Renal cortex interstitium (tissue), 11 donors: Measurements from ENCODE around the gene RAD23B. TPM values are rescaled to one million over a fixed set of nuclear protein-coding genes. Genes with fewer than 3 reads are reported as not detected.

ENCODE experiments used
- DNase-seq, 11 donors: peaks; one replicate each; pipeline ENCODE4 v3.0.0-alpha.2; 2013; ENCODE audit warnings: low read depth in 9 of 11, low spot score in 4 of 11; ENCODE audit errors: extremely low read depth in 1 of 11
- polyA plus RNA-seq, 3 donors: library from polyadenylated mRNA; unstranded; fragments of 120-200 nt; gene quantifications; one replicate each; pipeline ENCODE4 v1.2.1, GENCODE V29; 2013; ENCODE audit not compliant: insufficient read length in 3 of 3

RAD23B gene
- polyA plus RNA-seq, 3 donors, result 123 to 150 (median 146) TPM

GRCh38 chr9:107314763-107315162 is 31.7 kb downstream of the RAD23B start:
- no peak for DNase-seq

DNA sequence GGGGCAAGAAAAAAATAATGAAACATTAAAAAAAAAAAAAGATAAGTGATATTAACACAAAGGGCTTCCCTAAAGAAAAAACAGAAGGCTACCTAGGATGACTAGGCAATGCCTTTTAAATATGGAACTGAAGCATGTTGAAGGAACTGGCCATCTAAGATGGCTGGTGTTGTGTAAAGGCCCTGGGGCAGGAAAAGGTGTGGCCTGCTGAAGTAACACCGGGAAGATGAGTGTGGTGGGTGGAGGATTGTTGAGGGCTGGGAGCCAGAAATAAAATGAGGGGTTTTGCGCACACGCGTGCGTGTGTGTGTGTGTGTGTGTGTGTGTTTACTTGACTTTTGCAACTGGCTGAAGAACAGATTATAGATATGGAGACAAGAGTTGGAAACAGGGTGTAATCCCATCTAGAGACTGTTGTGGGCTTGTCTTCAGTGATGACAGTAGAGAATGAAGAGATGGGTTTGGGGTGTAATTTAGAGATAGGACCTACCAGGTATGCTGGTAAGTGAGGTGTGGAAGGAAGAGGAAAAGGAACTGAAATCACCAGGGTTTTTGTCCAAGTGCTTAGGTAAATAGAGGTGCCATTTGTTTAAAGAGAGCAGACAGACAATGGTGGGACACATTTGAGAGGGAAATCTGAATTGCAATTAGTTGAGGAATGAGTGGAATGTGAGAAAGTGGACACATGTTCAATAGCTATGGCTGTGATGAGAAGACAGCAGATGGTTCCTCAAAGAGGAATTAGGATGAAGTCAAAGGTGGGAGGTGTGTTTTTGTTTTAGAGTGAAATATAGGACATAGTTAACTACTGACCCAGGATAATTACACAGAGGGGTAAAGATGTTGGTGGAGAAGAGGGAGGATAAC is 33.9 kb downstream of the RAD23B start:
- no peak for DNase-seq

DNA sequence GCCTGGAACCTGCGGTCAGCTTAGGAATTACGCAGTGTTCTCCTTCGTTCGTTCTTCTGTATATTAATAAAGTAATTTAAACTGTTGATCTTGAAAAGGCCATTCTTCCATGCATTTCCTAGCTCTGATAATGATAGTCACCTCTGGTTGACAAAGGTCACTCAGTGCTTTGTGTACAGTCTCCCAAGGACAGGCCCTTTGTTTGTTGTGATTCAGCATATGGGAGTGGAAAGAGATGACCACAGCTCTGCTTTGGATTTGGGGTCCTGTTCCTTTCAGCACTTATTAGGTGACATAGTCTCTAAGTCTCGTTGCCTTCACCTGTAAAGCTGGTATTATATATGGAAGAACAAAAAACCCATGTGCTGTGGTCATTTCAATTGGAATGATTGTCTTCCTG is 39.6 kb downstream of the RAD23B start:
- no peak for DNase-seq

GRCh38 chr9:107323836-107324585 is 40.9 kb downstream of the RAD23B start:
- DNase-seq, result no peak

GRCh38 chr9:107325842-107326241 is 42.8 kb downstream of the RAD23B start:
- no peak for DNase-seq

GRCh38 chr9:107328510-107328909 is 45.4 kb downstream of the RAD23B start:
- no peak for DNase-seq

GRCh38 chr9:107330420-107330819 is 47.3 kb downstream of the RAD23B start:
- DNase-seq, result no peak

- DNase-seq, result no peak
Measured at GRCh38 chr9:107332883-107333282, 49.8 kb downstream of the RAD23B start.

- DNase-seq, result no peak
Measured at GRCh38 chr9:107333363-107333762, 50.3 kb downstream of the RAD23B start.

DNA sequence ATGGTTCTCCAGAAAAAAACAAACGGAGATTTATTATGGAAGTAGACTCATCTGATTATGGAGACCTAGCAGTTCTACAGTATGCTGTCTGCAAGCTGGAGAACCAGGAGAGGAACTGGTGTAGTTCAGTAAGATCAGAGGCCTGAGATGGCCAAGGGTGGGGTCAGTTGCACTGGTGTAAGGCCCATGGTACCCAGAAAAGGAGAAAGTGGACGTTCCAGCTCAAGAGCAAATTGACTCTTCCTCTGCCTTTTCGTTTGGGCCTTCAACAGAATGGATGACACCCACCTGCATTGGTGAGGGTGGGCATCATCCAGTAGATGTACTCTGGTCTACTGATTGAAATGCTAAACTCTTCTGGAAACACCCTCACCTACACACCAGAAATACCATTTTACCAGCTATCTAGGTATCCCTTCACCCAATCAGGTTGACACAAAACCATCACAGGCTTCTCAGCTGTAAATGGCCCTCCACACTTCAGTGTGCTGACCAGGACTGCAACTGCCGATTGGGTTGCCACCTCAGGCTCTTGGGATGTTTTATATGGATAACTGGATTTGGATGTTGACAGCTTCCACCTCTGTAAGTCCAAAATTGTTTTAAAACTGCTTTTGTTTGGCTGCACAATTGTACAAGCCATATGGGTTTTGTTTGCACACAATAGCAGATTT is 51.2 kb downstream of the RAD23B start:
- no peak for DNase-seq

- DNase-seq, result no peak
Measured at GRCh38 chr9:107335331-107335730, 52.3 kb downstream of the RAD23B start.

DNA sequence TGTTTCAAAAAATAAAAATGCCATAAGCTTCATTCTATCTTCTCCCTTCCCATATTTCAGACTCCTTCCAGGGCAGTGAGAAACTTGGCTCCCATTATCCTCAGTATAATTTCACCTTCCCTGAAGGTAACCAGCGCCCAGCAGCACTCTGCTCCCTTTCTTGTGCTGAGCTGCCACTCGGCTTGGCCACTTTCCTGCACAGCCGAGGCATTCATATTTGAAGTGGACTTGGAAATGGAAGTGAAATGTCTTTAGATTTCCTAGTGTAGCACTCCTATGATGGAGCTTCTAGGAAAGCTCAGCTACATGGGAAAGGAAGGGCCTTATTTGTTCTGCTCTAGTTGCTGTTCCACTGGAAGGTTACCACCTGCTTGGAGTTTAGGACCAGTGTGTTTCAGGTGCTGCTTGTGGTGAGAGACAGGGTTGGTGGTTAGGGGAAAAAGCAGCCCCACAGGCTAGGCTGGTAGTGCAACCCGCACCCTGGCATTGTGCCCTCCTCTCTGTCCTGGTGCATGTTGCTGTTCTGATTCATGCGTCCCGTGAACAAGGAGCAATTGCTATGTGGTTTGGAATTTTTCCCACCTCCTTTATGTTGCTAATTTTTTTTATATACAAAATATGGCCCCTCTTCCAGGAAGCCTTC is 53.8 kb downstream of the RAD23B start:
- no peak for DNase-seq

GRCh38 chr9:107337676-107338590 is 54.9 kb downstream of the RAD23B start:
- no peak for DNase-seq

- no peak for DNase-seq
Measured at GRCh38 chr9:107338911-107339659, 56.0 kb downstream of the RAD23B start.

DNA sequence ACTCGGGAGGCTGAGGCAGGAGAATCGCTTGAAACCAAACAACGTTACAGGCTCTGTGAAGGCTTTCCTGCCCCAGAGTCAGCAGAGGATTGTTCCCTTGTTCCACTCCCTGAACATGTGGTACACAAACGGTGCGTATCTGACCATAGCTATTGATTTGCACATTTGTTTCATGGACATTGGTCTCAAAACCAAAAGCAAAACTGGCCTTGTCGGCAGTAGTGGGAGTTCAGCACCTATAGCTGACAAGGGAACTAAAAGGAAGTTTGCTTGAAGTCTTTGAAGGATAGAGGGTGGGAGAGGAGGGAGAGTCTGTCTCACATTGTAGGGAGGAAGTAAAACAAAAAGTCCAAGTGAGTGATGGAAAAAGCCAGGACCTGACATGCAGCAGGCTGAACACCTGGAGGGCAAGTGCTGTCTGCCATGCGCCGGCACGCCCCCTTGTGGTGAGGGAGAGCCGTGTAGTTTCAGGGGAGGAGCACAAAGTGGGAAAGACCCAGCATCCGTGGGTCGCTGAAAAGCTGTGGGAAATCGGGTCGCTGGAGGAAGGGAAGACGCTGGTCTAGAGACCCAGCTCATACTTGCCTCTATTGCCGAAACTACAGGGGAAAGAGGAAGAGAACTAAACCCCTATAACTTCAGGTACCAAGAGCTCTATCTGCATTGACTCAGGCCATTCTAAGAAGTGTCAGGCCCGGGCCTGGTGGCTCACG is 58.0 kb downstream of the RAD23B start:
- DNase-seq, result peak in 10 of 11 donors; percentile 10 to 51 (median 24)

DNA sequence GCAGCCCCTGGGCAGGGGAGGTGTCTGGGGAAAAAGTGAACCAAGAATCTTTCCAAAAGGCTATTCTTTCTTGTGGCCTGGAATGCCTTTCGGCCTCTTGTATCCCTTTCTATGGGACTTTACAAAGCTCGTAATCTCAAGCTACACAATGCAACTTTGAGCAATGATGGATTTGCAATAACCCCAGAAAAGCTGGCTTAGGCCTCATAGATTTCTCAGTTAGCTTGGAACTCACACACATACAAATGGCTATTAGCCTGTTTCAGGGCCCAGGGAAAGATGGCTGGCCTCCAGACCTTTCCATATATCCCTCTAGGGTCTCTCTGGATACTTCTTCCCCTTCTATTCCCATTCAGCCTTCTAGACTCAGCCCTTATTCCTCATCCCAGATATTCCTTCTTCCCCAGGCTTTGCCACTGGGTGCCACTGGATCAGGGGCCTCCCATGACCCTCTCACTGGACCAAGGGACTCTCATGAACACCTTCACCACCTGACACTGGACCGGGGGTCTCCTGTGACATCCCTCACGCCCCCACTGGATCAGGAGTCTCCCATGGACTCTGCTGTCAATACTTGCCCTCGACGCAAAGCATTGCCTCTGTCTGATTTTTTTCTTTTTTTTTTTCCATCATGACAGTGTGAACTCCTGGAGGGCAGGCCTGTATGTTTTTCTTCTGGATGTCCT is 59.5 kb downstream of the RAD23B start:
- DNase-seq, result no peak
